OCI-LY7 (cell line): ENCODE measurements around the gene SRSF7.

Source experiments
- EZH2phosphoT487 ChIP-seq: fragments of 200-600 bp; sonication (generic); IDR thresholded peaks from 2 replicates; pipeline ENCODE4 v1.6.1; 2018; ENCODE audit warnings: low read depth, borderline replicate concordance, mild to moderate bottlenecking, mixed run types, antibody characterized with exemption, low read length, moderate library complexity, mixed read lengths
- TF ChIP-seq, protein P1 (sequence below): fragments of 200-600 bp; sonication (generic); conservative IDR thresholded peaks from 2 replicates; pipeline ENCODE4 v1.5.1; 2014; ENCODE audit warnings: mild to moderate bottlenecking, antibody characterized with exemption, low read length, moderate library complexity, mixed read lengths

DNA sequence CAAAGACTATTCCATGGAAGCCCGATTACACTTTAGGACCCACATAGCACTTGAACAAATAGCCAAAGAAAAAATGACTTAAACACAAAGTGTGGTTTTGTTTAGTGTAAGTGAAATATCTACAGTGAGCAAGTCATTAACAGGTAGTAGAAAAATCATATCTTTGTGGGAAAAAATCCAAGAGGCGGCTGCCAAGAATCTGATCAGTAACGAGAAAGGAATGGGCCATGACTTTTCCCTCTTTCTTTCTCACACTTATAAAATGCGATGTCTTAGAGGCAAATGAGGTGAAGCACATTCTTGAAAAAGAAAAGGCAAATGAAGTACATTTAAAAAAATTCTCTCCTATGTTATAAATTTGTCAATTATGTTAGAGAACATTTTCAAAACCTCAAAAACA is 14.0 kb upstream of the SRSF7 start:
- TF ChIP-seq, protein P1, sequence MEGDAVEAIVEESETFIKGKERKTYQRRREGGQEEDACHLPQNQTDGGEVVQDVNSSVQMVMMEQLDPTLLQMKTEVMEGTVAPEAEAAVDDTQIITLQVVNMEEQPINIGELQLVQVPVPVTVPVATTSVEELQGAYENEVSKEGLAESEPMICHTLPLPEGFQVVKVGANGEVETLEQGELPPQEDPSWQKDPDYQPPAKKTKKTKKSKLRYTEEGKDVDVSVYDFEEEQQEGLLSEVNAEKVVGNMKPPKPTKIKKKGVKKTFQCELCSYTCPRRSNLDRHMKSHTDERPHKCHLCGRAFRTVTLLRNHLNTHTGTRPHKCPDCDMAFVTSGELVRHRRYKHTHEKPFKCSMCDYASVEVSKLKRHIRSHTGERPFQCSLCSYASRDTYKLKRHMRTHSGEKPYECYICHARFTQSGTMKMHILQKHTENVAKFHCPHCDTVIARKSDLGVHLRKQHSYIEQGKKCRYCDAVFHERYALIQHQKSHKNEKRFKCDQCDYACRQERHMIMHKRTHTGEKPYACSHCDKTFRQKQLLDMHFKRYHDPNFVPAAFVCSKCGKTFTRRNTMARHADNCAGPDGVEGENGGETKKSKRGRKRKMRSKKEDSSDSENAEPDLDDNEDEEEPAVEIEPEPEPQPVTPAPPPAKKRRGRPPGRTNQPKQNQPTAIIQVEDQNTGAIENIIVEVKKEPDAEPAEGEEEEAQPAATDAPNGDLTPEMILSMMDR: no peak
- TF ChIP-seq EZH2phosphoT487: no peak
